Liver (tissue), 9 donors: ENCODE results near the gene C11orf98. TPM values are rescaled to one million over a fixed set of nuclear protein-coding genes. Genes with fewer than 3 reads are reported as not detected.
"Not testable (repeated sequence)": the region's sequence is repeated elsewhere in the genome, so short reads cannot be mapped to it uniquely, and the experiment has no call there.

Experiments
- DNase-seq: peaks from one replicate; pipeline ENCODE4 v3.0.0-alpha.2; 2017; ENCODE audit warnings: low spot score
- H3K27ac ChIP-seq, 2 donors: one replicate each; pipeline ENCODE4 v1.7.0; 2013; ENCODE audit warnings: inconsistent platforms in 2 of 2, low read length in 2 of 2, control low read depth in 1 of 2, low read depth in 1 of 2, mild to moderate bottlenecking in 1 of 2
- H3K27me3 ChIP-seq, 4 donors: one replicate each; pipeline versions ENCODE4 v1.6.1 to v1.7.0; 2013; ENCODE audit warnings: low read length in 3 of 4, inconsistent platforms in 1 of 4, mild to moderate bottlenecking in 1 of 4, moderate library complexity in 1 of 4; ENCODE audit not compliant: control insufficient read depth in 4 of 4, insufficient read depth in 4 of 4
- H3K36me3 ChIP-seq, 4 donors: one replicate each; pipeline versions ENCODE4 v1.6.1 to v1.7.0; 2013; ENCODE audit warnings: low read length in 3 of 4, mild to moderate bottlenecking in 3 of 4, low read depth in 1 of 4, moderate library complexity in 1 of 4; ENCODE audit not compliant: control insufficient read depth in 4 of 4, insufficient read depth in 3 of 4
- H3K4me1 ChIP-seq, 4 donors: one replicate each; pipeline versions ENCODE4 v1.6.1 to v1.7.0; 2013; ENCODE audit warnings: low read length in 3 of 4, mild to moderate bottlenecking in 3 of 4, moderate library complexity in 1 of 4; ENCODE audit not compliant: control insufficient read depth in 4 of 4, insufficient read depth in 4 of 4
- H3K4me3 ChIP-seq, 3 donors: one replicate each; pipeline versions ENCODE4 v1.6.1 to v1.7.0; 2013; ENCODE audit warnings: low read length in 3 of 3, control low read depth in 1 of 3, low read depth in 1 of 3, mild to moderate bottlenecking in 1 of 3
- H3K9ac ChIP-seq, 2 donors: one replicate each; pipeline ENCODE4 v1.7.0; 2013; ENCODE audit warnings: low read length in 2 of 2, mild to moderate bottlenecking in 2 of 2, moderate library complexity in 2 of 2, control low read depth in 1 of 2, low read depth in 1 of 2
- H3K9me3 ChIP-seq, 4 donors: one replicate each; pipeline versions ENCODE4 v1.6.1 to v1.7.0; 2013; ENCODE audit warnings: low read length in 3 of 4; ENCODE audit not compliant: control insufficient read depth in 4 of 4
- CTCF ChIP-seq: fragments of 150-350 bp; IDR thresholded peaks from 2 replicates; pipeline ENCODE4 v1.5.1; 2017; ENCODE audit warnings: improper control_type of control experiment, low read depth, low read length; ENCODE audit not compliant: missing input control
- FOXA1 ChIP-seq: IDR thresholded peaks from 2 replicates; pipeline ENCODE4 v1.6.1; 2016; ENCODE audit warnings: antibody characterized with exemption
- FOXA2 ChIP-seq: IDR thresholded peaks from 2 replicates; pipeline ENCODE4 v1.6.1; 2016; ENCODE audit warnings: antibody characterized with exemption
- HNF4A ChIP-seq, 2 donors: conservative IDR thresholded peaks; 2 replicates each; pipeline ENCODE4 v1.6.1; 2016; ENCODE audit warnings: antibody characterized with exemption in 2 of 2, mild to moderate bottlenecking in 2 of 2
- JUND ChIP-seq, 2 donors: IDR thresholded peaks; 2 replicates each; pipeline ENCODE4 v1.6.1; 2016; ENCODE audit warnings: antibody characterized with exemption in 2 of 2
- MAX ChIP-seq: IDR thresholded peaks from 2 replicates; pipeline ENCODE4 v1.6.1; 2016; ENCODE audit warnings: antibody characterized with exemption
- TAF1 ChIP-seq: conservative IDR thresholded peaks from 2 replicates; pipeline ENCODE4 v1.6.1; 2016; ENCODE audit warnings: antibody characterized with exemption, mild to moderate bottlenecking
- YY1 ChIP-seq: IDR thresholded peaks from 2 replicates; pipeline ENCODE4 v1.6.1; 2016; ENCODE audit warnings: antibody characterized with exemption, mild to moderate bottlenecking
- ZBTB33 ChIP-seq: IDR thresholded peaks from 2 replicates; pipeline ENCODE4 v1.6.1; 2016; ENCODE audit warnings: antibody characterized with exemption
- WGBS: extraction: QIAGEN DNeasy Blood & Tissue Kit; methylation state at CpG from one replicate; pipeline ENCODE4 v1.1.7; 2013; 5-methylcytosine and 5-hydroxymethylcytosine counted together
- polyA plus RNA-seq, 2 donors: library from polyadenylated mRNA; stranded (reverse) in 1 of 2; unstranded in 1 of 2; fragments of 200-250 nt in 1 of 2; fragments of >200 nt in 1 of 2; fragmentation: Nextera tagmentation in 1 of 2; extraction: Ambion mirVana in 1 of 2; gene quantifications; one replicate each; pipeline versions ENCODE4 v1.2.1 to v1.2.3, GENCODE V29; 2013 to 2015
- total RNA-seq, 2 donors: library from RNA; depleted of rRNA; stranded (reverse); fragments of >200 nt; gene quantifications; one replicate each; pipeline ENCODE4 v1.2.3, GENCODE V29; 2014
- donor health status: healthy.
- donor health status: healthy.
- donor health status: healthy.
- donor health status: healthy.
- donor health status: healthy.

The C11orf98 gene
- total and polyA plus RNA-seq, 4 donors, result 16.5 to 49.9 (median 30.7) TPM

GRCh38 chr11:62676698-62677097, 11.7 kb upstream of the C11orf98 start:
- Histone ChIP-seq H3K27me3 (no peaks in the 10 kb centered on the region), H3K4me1 (peaks cover 7 to 50% (median 42%) of the 10 kb centered on the region in 4 donors), H3K4me3 (no peak overlapping the region), H3K9ac (no peak overlapping the region), H3K27ac (no peak overlapping the region), H3K9me3 (no peaks in the 10 kb centered on the region), H3K36me3 (peaks cover 0 to 6% (median 3%) of the 10 kb centered on the region in 4 donors)
- 57% methylated on average over 6 of the region's 6 CpGs for WGBS
- TF ChIP-seq TAF1 (no peak), CTCF (no peak), ZBTB33 (no peak)
- no peak for DNase-seq

- H3K4me1 ChIP-seq, result peaks cover 10 to 58% (median 46%) of the 10 kb centered on the region in 4 donors
- DNase-seq, H3K9me3 ChIP-seq, H3K36me3 ChIP-seq, H3K27ac ChIP-seq, H3K27me3 ChIP-seq, H3K9ac ChIP-seq, H3K4me3 ChIP-seq: not testable (repeated sequence)
- 90% methylated on average over 10 of the region's 10 CpGs for WGBS
These were observed 10.4 kb upstream of the C11orf98 start for GRCh38 chr11:62675415-62675814.

GRCh38 chr11:62673196-62673525, 8.2 kb upstream of the C11orf98 start:
- peaks cover 11 to 60% (median 49%) of the 10 kb centered on the region in 4 donors for H3K4me1 ChIP-seq

More at GRCh38 chr11:62673196-62673525, 8.2 kb upstream of the C11orf98 start:
- Histone ChIP-seq H3K4me3 (no peak overlapping the region), H3K9ac (no peak overlapping the region), H3K36me3 (peaks cover 0 to 6% (median 3%) of the 10 kb centered on the region in 4 donors), H3K9me3 (no peaks in the 10 kb centered on the region), H3K27me3 (no peaks in the 10 kb centered on the region), H3K27ac (no peak overlapping the region)
- TF ChIP-seq CTCF, result no peak
- no peak for TF ChIP-seq MAX
- no peak for TF ChIP-seq ZBTB33
- no peak for TF ChIP-seq FOXA2
- no peak for TF ChIP-seq HNF4A (conservative IDR thresholded peaks at IDR 0.05)
- no peak for TF ChIP-seq FOXA1
- TF ChIP-seq YY1, result no peak
- no peak for TF ChIP-seq JUND (IDR thresholded peaks at IDR 0.05)
- DNase-seq, result no peak
- WGBS, result 72% methylated on average over 2 of the region's 2 CpGs
